ENCODE measurements around the gene SAXO1.

- no peak for TF ChIP-seq CTCF (conservative IDR thresholded peaks at IDR 0.05)
- no peak for TF ChIP-seq ZFX (IDR thresholded peaks at IDR 0.05)
Observed at GRCh38 chr9:19032406-19032805, 603 bp downstream of the SAXO1 start.

Measured in C4-2B (cell line).